ENCODE measurements around the gene CYSLTR1. TPM values are rescaled to one million over a fixed set of nuclear protein-coding genes. Genes with fewer than 3 reads are reported as not detected.

CYSLTR1 gene
- polyA plus RNA-seq, 1 of the 3 experiments (the other 2 are of a cell fraction) = not detected

- Histone ChIP-seq H2AFZ (ENCODE audit: low read depth) (no peak overlapping the region), H3K4me3 (ENCODE audit: low read depth in 2 of 2, low read length in 1 of 2) (no peak overlapping the region), H3K27me3 (ENCODE audit: insufficient read depth) (no peaks in the 10 kb centered on the region), H3K27ac (ENCODE audit: low read depth in 2 of 2, low read length in 1 of 2) (no peak overlapping the region), H3F3A (replicated peaks; ENCODE audit: insufficient read depth) (no peaks in the 10 kb centered on the region), H3K4me2 (no peak overlapping the region), H3K79me2 (ENCODE audit: insufficient read depth) (no peaks in the 10 kb centered on the region), H3K9me3 (no peaks in the 10 kb centered on the region), H3K36me3 (replicated peaks in 1 of 2; ENCODE audit: control insufficient read depth in 1 of 2, insufficient read depth in 2 of 2, low read length in 1 of 2) (no peaks in the 10 kb centered on the region), H3K9me2 (no peaks in the 10 kb centered on the region), H4K20me1 (ENCODE audit: insufficient read depth) (no peaks in the 10 kb centered on the region), H3K4me1 (ENCODE audit: control insufficient read depth in 1 of 2, insufficient read depth in 2 of 2, low read depth in 1 of 2, low read length in 1 of 2) (no peaks in the 10 kb centered on the region), H3K9ac (no peak overlapping the region)
- ChIA-PET POLR2A (no interaction called here), CTCF (no interaction called here)
- DNase-seq = no peak
- 0% methylated on average over 1 of the region's 1 CpG for WGBS (ENCODE audit: low lambda C conversion rate)
- TF ChIP-seq RCOR1 (IDR thresholded peaks at IDR 0.05; ENCODE audit: low read length) = no peak
- no peak for TF ChIP-seq GABPA (IDR thresholded peaks at IDR 0.05; ENCODE audit: low read depth)
- TF ChIP-seq GATA2 (CRISPR knock-in tag; IDR thresholded peaks at IDR 0.05) = no peak
- TF ChIP-seq RXRA (IDR thresholded peaks at IDR 0.05; ENCODE audit: borderline replicate concordance, low read depth) = no peak
- no peak for TF ChIP-seq ZBTB33 (IDR thresholded peaks at IDR 0.05; ENCODE audit: borderline replicate concordance, low read depth)
- TF ChIP-seq MXI1 (IDR thresholded peaks at IDR 0.05; ENCODE audit: low read depth, low read length) = no peak
Observed at GRCh38 chrX:78330540-78330939, 3.1 kb upstream of the CYSLTR1 start.

- no peaks in the 10 kb centered on the region for H3K27me3 ChIP-seq (ENCODE audit: insufficient read depth)
- WGBS (ENCODE audit: low lambda C conversion rate) = 0% methylated on average over 2 of the region's 2 CpGs
- TF ChIP-seq SIN3A (IDR thresholded peaks at IDR 0.05; ENCODE audit: borderline replicate concordance, low read depth, low read length) = no peak
- no peak for TF ChIP-seq PBX3 (IDR thresholded peaks at IDR 0.05)
- no peak for TF ChIP-seq FOXJ3 (CRISPR knock-in tag; IDR thresholded peaks at IDR 0.05)
- no peak for TF ChIP-seq TEAD4 (IDR thresholded peaks at IDR 0.05; ENCODE audit: borderline replicate concordance, insufficient read depth)
- TF ChIP-seq MAX (IDR thresholded peaks at IDR 0.05; ENCODE audit: low read depth) = no peak
- no peak for TF ChIP-seq FOXM1 (IDR thresholded peaks at IDR 0.05; ENCODE audit: low read depth)
- no peak for TF ChIP-seq POLR2AphosphoS5 (IDR thresholded peaks at IDR 0.05; ENCODE audit: low read depth, low read length)
- no peak for TF ChIP-seq IRF3 (IDR thresholded peaks at IDR 0.05; ENCODE audit: low read depth, low read length)
- TF ChIP-seq USF1 (IDR thresholded peaks at IDR 0.05; ENCODE audit: borderline replicate concordance, low read depth) = no peak
- no peak for TF ChIP-seq NFIC (IDR thresholded peaks at IDR 0.05; ENCODE audit: borderline replicate concordance)
- no peak for TF ChIP-seq MXI1 (IDR thresholded peaks at IDR 0.05; ENCODE audit: low read depth, low read length)
- TF ChIP-seq RAD21 (IDR thresholded peaks at IDR 0.05; ENCODE audit: low read length) = no peak
- no peak overlapping the region for H3K4me2 ChIP-seq
- H2AFZ ChIP-seq (ENCODE audit: low read depth) = no peak overlapping the region
- H3K9me2 ChIP-seq = no peaks in the 10 kb centered on the region
- H3K36me3 ChIP-seq (replicated peaks in 1 of 2; ENCODE audit: control insufficient read depth in 1 of 2, insufficient read depth in 2 of 2, low read length in 1 of 2) = no peaks in the 10 kb centered on the region
- ChIA-PET POLR2A (no interaction called here), CTCF (no interaction called here)
- no peaks in the 10 kb centered on the region for H4K20me1 ChIP-seq (ENCODE audit: insufficient read depth)
- H3K27ac ChIP-seq (ENCODE audit: low read depth in 2 of 2, low read length in 1 of 2) = no peak overlapping the region
- H3F3A ChIP-seq (replicated peaks; ENCODE audit: insufficient read depth) = no peaks in the 10 kb centered on the region
- H3K4me1 ChIP-seq (ENCODE audit: control insufficient read depth in 1 of 2, insufficient read depth in 2 of 2, low read depth in 1 of 2, low read length in 1 of 2) = no peaks in the 10 kb centered on the region
- H3K9me3 ChIP-seq = no peaks in the 10 kb centered on the region
- DNase-seq = no peak
- no peak overlapping the region for H3K4me3 ChIP-seq (ENCODE audit: low read depth in 2 of 2, low read length in 1 of 2)
- H3K79me2 ChIP-seq (ENCODE audit: insufficient read depth) = no peaks in the 10 kb centered on the region
- no peak overlapping the region for H3K9ac ChIP-seq
Observed at GRCh38 chrX:78330068-78330467, 2.7 kb upstream of the CYSLTR1 start.
